ENCODE data around the gene ST6GALNAC4. TPM values are rescaled to one million over a fixed set of nuclear protein-coding genes. Genes with fewer than 3 reads are reported as not detected.

ST6GALNAC4 gene
- total and polyA plus RNA-seq, 9 of the 15 experiments (the other 6 are each of a cell fraction or from before 2014, with no cell fraction given), result 2.6 to 43.1 (median 15.4) TPM

DNA sequence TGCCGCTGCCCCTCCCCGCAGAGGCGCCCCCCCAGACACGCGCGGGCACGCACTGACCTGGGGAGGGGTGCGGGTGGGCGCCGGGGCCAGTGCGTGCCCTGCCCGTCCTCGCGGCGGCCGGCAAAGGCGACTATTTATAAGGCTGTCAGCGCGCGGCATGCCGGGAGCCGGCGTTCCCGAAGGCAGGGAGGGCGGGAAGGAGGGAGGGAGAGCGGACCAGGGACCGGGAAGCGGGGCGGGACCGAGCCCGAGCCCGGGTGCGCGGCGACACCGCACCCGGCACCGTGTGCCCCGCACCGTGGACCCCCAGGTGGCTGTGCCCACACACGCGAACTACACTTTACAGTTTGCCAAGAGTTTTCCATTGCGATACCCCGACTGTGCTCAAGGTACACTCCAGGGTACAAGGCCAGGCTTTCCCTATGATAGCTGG is 39.3 kb downstream of the ST6GALNAC4 start, which contains the start of gene AK1 (continued):
- TF ChIP-seq RBM22 (IDR thresholded peaks at IDR 0.05; ENCODE audit: low read depth, low read length, poor library complexity, severe bottlenecking) (peak; percentile 50), CREM (IDR thresholded peaks at IDR 0.05; ENCODE audit: low read depth) (peak; percentile 11; the same call in 1 of the 2 replicates), ZNF217 (CRISPR knock-in tag; IDR thresholded peaks at IDR 0.05) (no peak), MCM7 (IDR thresholded peaks at IDR 0.05) (no peak), MCM3 (IDR thresholded peaks at IDR 0.05) (no peak), LARP7 (IDR thresholded peaks at IDR 0.05) (no peak), BCOR (IDR thresholded peaks at IDR 0.05) (peak; percentile 9; the same call in 1 of the 2 replicates), SAFB (IDR thresholded peaks at IDR 0.05; ENCODE audit: borderline replicate concordance, low read depth, low read length) (0 out of 2 replicates have a peak, but pooled peaks have one; percentile 13), XRCC3 (IDR thresholded peaks at IDR 0.05) (no peak), ZNF830 (CRISPR knock-in tag; IDR thresholded peaks at IDR 0.05) (no peak), CSDE1 (IDR thresholded peaks at IDR 0.05) (no peak), CEBPG (CRISPR knock-in tag; IDR thresholded peaks at IDR 0.05) (no peak), CEBPG (tag; conservative IDR thresholded peaks at IDR 0.05 in 1 of 2, IDR thresholded peaks at IDR 0.05 in 1 of 2) (no peak)
- TF ChIP-seq, protein P1, sequence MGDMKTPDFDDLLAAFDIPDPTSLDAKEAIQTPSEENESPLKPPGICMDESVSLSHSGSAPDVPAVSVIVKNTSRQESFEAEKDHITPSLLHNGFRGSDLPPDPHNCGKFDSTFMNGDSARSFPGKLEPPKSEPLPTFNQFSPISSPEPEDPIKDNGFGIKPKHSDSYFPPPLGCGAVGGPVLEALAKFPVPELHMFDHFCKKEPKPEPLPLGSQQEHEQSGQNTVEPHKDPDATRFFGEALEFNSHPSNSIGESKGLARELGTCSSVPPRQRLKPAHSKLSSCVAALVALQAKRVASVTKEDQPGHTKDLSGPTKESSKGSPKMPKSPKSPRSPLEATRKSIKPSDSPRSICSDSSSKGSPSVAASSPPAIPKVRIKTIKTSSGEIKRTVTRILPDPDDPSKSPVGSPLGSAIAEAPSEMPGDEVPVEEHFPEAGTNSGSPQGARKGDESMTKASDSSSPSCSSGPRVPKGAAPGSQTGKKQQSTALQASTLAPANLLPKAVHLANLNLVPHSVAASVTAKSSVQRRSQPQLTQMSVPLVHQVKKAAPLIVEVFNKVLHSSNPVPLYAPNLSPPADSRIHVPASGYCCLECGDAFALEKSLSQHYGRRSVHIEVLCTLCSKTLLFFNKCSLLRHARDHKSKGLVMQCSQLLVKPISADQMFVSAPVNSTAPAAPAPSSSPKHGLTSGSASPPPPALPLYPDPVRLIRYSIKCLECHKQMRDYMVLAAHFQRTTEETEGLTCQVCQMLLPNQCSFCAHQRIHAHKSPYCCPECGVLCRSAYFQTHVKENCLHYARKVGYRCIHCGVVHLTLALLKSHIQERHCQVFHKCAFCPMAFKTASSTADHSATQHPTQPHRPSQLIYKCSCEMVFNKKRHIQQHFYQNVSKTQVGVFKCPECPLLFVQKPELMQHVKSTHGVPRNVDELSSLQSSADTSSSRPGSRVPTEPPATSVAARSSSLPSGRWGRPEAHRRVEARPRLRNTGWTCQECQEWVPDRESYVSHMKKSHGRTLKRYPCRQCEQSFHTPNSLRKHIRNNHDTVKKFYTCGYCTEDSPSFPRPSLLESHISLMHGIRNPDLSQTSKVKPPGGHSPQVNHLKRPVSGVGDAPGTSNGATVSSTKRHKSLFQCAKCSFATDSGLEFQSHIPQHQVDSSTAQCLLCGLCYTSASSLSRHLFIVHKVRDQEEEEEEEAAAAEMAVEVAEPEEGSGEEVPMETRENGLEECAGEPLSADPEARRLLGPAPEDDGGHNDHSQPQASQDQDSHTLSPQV (IDR thresholded peaks at IDR 0.05), result peak; percentile 72; the same call in 1 of the 2 replicates
- TF ChIP-seq, protein P2, sequence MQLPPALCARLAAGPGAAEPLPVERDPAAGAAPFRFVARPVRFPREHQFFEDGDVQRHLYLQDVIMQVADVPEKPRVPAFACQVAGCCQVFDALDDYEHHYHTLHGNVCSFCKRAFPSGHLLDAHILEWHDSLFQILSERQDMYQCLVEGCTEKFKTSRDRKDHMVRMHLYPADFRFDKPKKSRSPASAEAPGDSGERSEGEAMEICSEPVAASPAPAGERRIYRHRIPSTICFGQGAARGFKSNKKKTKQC (CRISPR knock-in tag; IDR thresholded peaks at IDR 0.05), result no peak
- TF ChIP-seq, protein P3, sequence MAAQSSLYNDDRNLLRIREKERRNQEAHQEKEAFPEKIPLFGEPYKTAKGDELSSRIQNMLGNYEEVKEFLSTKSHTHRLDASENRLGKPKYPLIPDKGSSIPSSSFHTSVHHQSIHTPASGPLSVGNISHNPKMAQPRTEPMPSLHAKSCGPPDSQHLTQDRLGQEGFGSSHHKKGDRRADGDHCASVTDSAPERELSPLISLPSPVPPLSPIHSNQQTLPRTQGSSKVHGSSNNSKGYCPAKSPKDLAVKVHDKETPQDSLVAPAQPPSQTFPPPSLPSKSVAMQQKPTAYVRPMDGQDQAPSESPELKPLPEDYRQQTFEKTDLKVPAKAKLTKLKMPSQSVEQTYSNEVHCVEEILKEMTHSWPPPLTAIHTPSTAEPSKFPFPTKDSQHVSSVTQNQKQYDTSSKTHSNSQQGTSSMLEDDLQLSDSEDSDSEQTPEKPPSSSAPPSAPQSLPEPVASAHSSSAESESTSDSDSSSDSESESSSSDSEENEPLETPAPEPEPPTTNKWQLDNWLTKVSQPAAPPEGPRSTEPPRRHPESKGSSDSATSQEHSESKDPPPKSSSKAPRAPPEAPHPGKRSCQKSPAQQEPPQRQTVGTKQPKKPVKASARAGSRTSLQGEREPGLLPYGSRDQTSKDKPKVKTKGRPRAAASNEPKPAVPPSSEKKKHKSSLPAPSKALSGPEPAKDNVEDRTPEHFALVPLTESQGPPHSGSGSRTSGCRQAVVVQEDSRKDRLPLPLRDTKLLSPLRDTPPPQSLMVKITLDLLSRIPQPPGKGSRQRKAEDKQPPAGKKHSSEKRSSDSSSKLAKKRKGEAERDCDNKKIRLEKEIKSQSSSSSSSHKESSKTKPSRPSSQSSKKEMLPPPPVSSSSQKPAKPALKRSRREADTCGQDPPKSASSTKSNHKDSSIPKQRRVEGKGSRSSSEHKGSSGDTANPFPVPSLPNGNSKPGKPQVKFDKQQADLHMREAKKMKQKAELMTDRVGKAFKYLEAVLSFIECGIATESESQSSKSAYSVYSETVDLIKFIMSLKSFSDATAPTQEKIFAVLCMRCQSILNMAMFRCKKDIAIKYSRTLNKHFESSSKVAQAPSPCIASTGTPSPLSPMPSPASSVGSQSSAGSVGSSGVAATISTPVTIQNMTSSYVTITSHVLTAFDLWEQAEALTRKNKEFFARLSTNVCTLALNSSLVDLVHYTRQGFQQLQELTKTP (IDR thresholded peaks at IDR 0.05; ENCODE audit: low read depth in 1 of 2, partially characterized antibody in 2 of 2), result peak in 1 of 2 experiments; percentile 9
